Muscle of back (tissue), 11 donors: Measurements from ENCODE around the gene TBC1D9. TPM values are rescaled to one million over a fixed set of nuclear protein-coding genes. Genes with fewer than 3 reads are reported as not detected.

Source experiments
- DNase-seq, 3 donors: peaks; one replicate each; pipeline versions ENCODE4 v3.0.0 to v3.0.0-alpha.2; 2013
- polyA plus RNA-seq, 10 donors: library from polyadenylated mRNA; unstranded; fragments of 120-200 nt; gene quantifications; one replicate each; pipeline ENCODE4 v1.2.1, GENCODE V29; 2013; ENCODE audit not compliant: insufficient read length in 10 of 10

The TBC1D9 gene
- polyA plus RNA-seq, 10 donors: 15.9 to 22.7 (median 18.6) TPM

DNA sequence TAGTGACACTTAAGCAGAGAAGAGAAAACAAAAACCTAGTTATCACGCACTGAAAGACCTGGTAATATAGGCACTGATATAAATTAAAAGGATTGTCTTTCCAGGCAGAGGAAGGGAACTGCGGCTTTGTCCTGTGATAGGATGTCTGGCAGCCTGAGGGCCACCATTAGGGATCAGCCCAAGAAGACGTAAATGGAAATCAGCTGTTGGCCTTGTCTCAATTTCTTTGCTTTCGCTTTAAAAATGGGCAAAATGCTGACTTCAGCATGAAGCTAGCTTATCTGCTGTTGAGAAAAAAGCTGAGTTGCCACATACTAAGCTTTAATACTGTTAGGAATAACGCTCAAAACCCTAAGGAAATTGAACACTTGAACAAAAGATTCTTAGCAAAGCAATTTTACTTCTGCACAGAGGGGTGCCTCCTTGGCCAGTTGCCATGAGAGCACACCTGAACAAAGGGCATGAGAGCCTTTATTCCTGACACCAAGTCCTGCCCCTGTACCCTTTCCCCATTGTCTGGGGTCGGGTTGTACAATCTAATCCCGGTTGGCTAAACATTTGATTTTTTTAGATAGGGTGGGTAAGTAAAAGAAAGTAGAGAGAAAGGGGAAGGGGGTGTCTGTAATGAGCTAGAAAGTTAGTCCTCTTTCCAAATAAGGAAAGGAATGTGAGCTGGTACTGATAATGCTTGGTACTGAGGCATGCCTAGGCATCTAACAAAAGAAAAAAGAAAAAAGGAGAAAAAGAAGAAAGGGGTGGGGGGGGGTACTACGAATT is 102.3 kb downstream of the TBC1D9 start:
- DNase-seq: peak; percentile 9 to 60 (median 19)

DNA sequence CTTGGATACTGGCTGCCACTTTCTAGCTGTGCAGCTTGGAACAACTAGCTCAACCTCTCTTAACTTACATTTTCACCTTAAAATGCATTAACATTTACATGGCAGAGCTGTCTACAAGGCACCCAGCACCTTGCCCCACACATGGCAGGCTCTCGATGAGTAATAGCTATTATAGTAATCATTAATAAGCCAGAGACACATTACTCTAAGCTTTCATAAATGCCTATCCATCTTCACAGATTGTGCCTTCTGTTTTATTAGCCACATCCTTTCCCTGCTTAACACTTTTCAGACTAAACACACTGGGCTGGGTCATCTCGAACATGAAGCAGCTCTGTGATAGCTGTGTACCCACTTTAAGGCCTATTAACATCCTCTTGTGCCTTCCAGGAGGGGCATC is 103.6 kb downstream of the TBC1D9 start:
- DNase-seq: no peak

DNA sequence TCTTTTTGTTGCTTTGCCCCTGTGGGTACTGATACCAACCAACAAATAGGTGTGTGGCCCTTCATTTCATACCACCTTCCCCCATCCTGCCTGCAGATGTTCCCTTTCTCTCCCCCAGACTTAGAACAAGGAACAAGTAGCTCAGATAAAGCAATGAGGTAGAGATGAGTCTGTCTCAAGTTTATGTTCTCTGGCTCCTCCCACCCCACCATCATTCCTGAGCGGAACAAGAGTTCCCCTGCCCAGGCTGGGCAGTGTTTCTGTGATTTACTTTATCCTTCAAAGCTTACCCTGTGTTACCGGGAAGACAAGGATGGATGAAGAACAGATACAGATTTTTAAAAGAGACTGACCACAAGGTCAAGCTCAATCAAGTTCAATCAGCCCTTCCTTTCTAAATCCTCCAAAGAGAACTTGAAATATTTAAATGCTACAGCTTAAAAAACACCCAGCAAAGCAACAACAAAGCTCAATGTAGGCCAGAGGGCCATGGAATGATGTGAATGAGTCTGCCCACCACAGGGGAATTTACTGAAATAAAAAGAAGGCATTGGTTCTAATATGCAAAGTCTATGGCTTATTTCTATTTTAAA is 107.4 kb downstream of the TBC1D9 start:
- DNase-seq: no peak

- no peak for DNase-seq
Observed at GRCh38 chr4:140645614-140646412, 110.4 kb downstream of the TBC1D9 start.

GRCh38 chr4:140645196-140645595 is 111.0 kb downstream of the TBC1D9 start:
- no peak for DNase-seq

DNA sequence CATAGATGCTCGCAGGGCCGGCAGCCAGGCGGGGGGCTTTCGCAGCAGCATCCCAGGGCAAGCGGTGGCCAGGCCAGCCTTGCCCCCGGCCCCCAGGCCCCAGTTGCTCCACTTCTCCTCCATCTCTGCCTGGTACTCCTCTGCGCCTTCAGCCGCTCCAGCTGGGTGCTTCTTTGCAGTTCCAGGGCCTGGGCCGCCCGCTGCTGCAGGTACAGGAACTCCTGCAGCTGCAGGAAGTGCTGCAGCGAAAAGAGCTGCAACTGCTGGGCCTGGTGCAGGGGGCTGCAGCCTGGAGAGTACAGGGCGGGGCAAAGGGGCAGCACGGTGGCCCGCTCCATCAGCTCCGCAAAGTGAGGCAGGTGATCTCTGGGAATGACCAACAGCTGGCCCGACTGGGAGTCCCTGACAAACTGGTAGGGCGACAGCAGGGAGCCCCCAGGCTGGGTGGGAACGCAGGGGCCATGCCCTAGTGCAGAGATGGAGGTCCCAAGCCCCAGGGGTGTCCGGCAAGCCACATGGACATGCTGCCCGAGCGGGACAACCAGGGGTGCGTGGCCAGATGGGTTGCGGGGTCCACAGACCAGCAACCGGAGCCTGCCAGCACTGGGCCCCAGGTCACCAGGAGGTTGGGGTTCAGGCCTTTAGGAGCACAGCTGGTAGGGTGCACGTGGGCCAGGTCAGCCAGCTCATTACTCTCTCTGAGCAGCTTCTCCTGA is 111.6 kb downstream of the TBC1D9 start:
- no peak for DNase-seq

- no peak for DNase-seq
Observed at GRCh38 chr4:140643571-140644055, 112.6 kb downstream of the TBC1D9 start.

GRCh38 chr4:140642674-140643437 is 113.3 kb downstream of the TBC1D9 start:
- DNase-seq: no peak

- DNase-seq: no peak
Observed at GRCh38 chr4:140641789-140642439, 114.3 kb downstream of the TBC1D9 start.

DNA sequence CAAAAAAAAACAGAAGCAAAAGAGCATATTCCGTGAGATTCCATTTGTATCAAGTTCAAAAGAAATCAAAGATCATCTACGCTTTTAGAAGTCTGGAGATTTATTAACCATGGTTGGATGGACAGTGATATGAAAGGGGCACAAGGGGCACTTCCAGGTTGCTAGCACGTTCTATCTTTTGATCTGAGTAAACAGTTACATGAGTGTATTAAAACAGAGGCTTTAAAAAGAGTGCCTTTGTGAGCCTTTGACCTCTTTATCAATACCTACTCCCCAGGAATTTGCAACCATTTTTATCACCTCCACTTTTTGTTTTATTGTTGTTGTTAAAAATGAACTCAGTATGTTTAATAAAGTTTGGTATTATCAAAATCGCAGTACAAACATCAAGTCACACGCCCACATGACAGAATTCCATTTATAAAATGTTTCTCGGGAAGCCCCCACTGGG is 115.1 kb downstream of the TBC1D9 start:
- no peak for DNase-seq

- DNase-seq: no peak
Observed at GRCh38 chr4:140640150-140640748, 115.9 kb downstream of the TBC1D9 start.

- DNase-seq: no peak
Observed at GRCh38 chr4:140639066-140639465, 117.1 kb downstream of the TBC1D9 start.

- peak in 1 of 3 donors; percentile 17 for DNase-seq
Observed at GRCh38 chr4:140637836-140638235, 118.3 kb downstream of the TBC1D9 start.

- no peak for DNase-seq
Observed at GRCh38 chr4:140635606-140636005, 120.6 kb downstream of the TBC1D9 start.

DNA sequence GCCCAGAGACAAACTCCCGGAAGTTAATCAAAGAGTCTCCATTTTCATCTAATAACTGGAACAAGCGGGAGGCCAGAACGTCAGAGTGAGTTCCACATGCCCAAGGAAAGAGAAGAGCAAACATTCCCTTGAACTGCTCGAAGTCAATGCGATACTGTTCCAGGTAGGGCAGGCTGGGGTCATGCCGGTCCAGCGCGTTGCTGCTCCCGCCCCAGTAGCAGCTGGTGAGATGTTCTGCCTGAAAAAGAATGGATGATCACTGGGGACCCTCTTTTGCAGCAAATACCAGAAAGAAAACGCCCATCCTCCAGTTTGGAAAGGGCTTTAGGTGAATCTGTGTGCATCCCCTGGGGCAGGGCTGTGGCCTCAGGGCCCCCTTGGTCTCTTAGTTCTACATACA is 122.2 kb downstream of the TBC1D9 start:
- DNase-seq: no peak

GRCh38 chr4:140633124-140633523 is 123.1 kb downstream of the TBC1D9 start:
- no peak for DNase-seq

DNA sequence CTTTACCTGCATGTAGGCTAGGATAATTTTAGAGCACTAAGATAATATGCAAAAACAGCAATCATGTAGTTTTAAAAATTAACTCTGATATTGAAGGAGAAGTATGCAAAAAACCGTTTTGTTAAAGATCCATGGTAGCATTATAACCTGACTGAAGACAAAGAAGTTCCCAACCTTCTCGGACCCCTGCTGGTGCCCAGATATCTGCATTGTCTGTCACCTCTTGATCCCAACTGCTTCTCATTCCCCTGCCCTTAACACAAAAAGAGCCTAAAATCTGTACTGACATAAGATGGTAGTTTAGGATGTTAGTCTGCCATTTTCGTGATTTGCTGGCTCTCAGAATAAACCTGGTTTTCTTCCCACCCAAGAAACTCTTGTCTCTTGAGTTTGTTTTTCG is 125.9 kb downstream of the TBC1D9 start:
- DNase-seq: no peak

DNA sequence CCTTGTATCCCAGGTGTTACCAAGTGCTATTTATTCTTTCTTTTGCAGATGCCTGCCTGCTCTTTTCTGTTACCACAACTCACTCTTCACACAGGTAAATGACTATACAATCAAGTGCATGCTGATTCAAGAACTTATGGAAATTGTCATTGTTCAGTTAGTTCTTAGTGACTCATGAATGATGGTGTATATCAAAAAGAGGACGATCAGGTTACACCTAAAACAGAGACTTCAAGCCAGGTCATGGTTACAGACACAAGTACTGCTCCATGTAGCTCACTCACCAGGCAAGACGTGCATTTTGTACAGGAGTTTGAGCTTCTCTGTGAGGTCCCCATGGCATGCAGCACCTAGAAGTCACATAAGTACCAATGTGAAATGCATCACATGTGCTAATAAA is 128.2 kb downstream of the TBC1D9 start:
- no peak for DNase-seq

- DNase-seq: peak in 1 of 3 donors; percentile 22
Observed at GRCh38 chr4:140626661-140627376, 129.4 kb downstream of the TBC1D9 start.
